C1 segment of cervical spinal cord (tissue), 14 donors: ENCODE data around the gene BMPR1B.

Experiments used
- DNase-seq, 14 donors: peaks; one replicate each; lab custom pipeline; 2025; lab: John Stamatoyannopoulos, UW

Gene BMPR1B

GRCh38 chr4:95183656-95184408, 426.1 kb downstream of the BMPR1B start:
- no peak for DNase-seq

- DNase-seq, result no peak
Measured at GRCh38 chr4:95186666-95187065, 428.9 kb downstream of the BMPR1B start.

- DNase-seq, result no peak
Measured at GRCh38 chr4:95188701-95189370, 431.1 kb downstream of the BMPR1B start.

- peak in 6 of 14 donors; percentile 42 to 61 (median 51) for DNase-seq
Measured at GRCh38 chr4:95190751-95191436, 433.1 kb downstream of the BMPR1B start.

- no peak for DNase-seq
Measured at GRCh38 chr4:95191537-95191936, 433.8 kb downstream of the BMPR1B start.

- DNase-seq, result peak in 4 of 14 donors; percentile 13 to 46 (median 34)
Measured at GRCh38 chr4:95193391-95194224, 435.9 kb downstream of the BMPR1B start.

GRCh38 chr4:95197353-95197752, 439.6 kb downstream of the BMPR1B start:
- DNase-seq, result no peak

GRCh38 chr4:95198961-95199360, 441.2 kb downstream of the BMPR1B start:
- DNase-seq, result no peak

- DNase-seq, result no peak
Measured at GRCh38 chr4:95204267-95204844, 446.6 kb downstream of the BMPR1B start.

- no peak for DNase-seq
Measured at GRCh38 chr4:95204873-95205272, 447.1 kb downstream of the BMPR1B start.
